Fibroblast of peridontal ligament (primary cell): ENCODE measurements around the gene EMSY.

Experiments used
- DNase-seq: peaks from one replicate; pipeline ENCODE4 v3.0.0-alpha.2; 2010; ENCODE audit errors: extremely low read depth

The EMSY gene

GRCh38 chr11:76456571-76456970 is 11.8 kb downstream of the EMSY start:
- no peak for DNase-seq

- no peak for DNase-seq
Measured at GRCh38 chr11:76459299-76459698, 14.5 kb downstream of the EMSY start.

DNA sequence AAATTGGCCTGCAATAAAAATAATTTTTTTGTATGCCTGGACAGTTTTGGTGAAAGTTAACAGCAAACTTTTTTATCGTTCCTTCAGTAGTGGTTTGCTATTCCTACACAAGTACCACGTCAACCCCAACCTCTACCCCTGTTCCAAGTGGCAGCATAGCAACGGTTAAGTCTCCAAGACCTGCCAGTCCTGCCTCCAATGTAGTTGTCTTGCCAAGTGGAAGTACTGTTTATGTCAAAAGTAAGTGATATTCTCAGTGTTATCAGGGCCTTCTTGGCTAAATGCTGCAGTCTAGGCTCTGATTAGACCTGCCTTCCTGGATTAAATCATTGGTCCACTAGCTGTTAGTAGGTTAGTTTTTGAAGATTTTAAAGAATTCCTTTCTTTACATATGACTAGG is 15.0 kb downstream of the EMSY start:
- DNase-seq = no peak

DNA sequence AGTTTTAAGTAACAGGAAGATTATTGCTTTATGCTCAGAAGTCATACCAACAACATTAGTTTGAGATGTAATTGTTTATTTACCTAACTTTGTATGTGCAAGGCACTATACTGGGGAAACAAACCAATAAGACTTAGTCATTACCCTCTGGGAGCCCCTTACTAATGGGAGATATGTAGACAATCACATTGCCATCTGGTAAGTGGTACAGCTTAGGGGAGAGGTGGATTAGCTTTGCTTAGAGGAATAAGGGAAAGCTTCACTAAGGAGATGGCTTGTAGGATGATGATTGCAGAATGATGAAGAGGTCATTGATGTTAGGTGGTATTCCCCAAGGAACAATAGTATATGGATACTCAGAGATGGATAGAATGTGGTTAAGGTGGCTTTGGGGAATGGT is 17.5 kb downstream of the EMSY start:
- DNase-seq = peak; percentile 8

GRCh38 chr11:76465701-76466100 is 20.9 kb downstream of the EMSY start:
- DNase-seq = no peak

GRCh38 chr11:76466666-76467065 is 21.8 kb downstream of the EMSY start:
- no peak for DNase-seq

DNA sequence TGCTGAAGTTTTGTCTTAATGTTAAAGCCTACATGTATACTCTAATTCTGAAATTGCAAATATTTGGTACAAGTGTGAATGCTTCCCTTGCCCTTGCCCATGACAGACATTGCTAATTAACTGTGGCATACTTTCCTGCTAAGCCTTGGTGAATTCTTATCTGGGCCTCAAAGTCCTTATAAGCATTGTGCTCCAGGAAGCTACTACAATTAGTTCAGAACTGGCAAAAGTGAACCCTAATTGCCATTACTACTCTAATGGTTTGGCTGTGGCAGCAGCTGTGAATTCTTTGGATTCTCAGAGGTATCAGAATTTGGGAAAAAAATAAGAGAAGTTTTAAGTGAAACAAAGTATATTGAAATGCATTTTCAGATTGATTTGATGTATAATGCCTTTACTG is 24.3 kb downstream of the EMSY start:
- no peak for DNase-seq

- DNase-seq = no peak
Measured at GRCh38 chr11:76471382-76471781, 26.6 kb downstream of the EMSY start.

- DNase-seq = no peak
Measured at GRCh38 chr11:76480241-76480640, 35.4 kb downstream of the EMSY start.

DNA sequence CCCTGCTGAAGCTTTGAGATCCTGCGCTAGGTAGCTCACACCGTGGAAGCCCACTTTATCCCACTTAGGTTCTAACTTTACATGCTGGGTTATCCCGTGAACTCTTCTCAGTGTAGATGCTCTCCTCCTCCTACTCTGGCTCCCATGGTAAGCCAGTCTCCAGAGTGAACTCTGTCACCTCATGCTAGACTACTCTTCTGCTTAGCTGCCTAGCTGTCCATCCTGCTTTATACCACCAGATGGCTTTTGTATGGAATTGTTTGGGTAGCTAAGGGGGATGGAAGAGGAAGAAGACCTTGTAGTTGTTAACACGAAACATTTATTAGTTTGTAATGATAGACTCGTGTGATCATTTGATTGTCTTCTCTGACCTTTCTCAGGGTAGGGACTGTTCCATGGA is 46.8 kb downstream of the EMSY start:
- no peak for DNase-seq

GRCh38 chr11:76493040-76493439 is 48.2 kb downstream of the EMSY start:
- DNase-seq = no peak

GRCh38 chr11:76493626-76494539 is 49.1 kb downstream of the EMSY start:
- no peak for DNase-seq

DNA sequence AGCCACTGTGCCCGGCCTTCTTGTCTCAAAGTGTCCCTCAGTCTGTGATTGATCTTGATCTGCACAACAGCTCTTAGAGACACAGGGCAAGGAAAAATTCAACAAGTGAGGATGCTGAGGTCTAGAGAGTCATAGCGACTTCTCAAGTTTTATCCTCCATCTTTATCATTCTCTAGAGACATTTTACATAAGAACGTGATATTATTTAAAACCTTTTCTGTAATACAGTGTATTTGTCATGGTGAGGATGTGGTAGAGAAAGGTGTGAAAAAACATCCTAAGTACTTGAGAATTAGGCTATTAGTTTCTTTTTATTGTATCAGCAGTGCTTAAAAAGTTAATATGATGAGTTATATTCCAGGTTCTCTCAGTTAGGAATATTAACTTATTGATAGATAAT is 50.2 kb downstream of the EMSY start:
- no peak for DNase-seq

GRCh38 chr11:76496174-76496573 is 51.4 kb downstream of the EMSY start:
- DNase-seq = no peak

DNA sequence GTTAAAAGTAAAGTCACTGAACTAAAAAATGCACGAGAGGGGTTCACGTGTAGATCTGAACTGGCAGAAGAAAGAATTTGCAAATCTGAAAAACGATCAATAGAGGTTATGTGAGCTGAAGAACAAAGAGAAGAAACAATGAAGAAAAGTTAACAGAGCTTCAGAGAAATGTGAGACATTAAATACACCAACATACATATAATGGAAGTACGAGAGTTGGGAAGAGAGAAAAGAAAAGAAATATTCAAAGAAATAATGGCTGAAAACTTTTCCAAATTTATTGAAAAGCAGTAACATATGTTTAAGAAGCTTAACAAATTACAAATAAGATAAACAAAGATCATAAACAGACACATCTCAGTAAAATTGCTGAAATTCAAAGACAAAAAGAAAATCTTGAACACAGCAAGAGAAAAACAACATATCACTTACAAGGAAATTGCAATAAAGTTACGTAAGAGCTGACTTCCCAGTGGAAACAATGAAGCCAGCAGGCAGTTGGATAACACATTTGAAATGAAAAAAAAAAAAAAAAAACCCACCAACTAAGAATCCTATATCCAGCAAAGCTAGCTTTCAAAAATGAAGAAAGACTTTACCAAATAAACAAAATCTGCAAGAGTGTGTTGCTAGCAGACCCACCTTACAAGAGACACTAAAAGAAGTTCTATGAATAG is 56.8 kb downstream of the EMSY start:
- no peak for DNase-seq

DNA sequence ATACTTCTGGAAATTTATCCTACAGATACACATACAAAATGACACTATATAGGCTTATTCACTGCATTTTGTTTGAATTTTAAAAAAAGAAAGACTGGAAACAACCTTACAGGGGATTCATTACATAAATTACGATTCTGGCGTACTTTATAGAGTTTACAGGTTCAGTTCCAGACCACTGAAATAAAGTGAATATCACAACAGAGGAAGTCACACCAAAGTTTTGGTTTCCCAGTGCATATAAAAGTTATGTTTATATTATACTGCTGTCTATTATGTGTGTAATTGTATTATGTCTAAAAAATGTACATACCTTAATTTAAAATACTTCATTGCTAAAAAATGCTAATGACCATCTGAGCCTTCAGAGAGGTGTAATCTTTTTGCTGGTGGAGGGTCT is 62.0 kb downstream of the EMSY start:
- DNase-seq = no peak

- DNase-seq = peak; percentile 54
Measured at GRCh38 chr11:76510060-76511047, 65.5 kb downstream of the EMSY start.

DNA sequence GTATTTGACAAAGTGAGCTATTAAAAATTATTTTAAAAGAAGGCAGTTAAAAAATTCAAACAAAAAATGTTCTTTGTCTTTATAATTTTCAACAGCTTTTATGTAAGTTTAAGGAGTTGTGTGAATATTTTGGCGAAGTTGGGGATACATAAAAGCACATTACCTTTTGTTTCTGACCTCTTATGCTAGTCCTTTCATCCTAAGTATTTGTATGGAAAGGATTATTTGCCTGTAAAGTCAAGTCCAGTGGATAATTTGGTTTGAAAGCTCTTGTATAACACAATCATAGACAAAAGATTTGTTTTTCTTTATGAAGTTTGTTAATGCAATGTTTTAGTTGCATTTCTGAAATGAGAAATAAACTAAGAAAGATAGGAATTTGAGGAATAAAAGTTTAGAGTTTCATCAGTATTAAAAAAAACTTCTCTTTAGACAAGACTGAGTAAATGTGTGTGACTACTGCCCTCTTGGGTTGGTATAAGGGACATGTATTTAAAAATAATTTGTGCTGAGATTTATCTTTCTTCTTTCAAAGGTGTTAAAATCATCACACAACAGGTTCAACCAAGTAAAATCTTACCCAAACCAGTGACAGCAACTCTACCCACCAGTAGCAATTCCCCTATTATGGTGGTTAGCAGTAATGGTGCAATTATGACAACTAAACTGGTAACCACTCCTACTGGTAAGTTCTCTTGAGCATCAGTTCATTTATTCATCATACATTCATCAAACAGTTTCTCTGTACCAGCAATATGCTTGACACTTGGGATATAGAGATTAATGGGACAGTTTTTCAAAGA is 68.2 kb downstream of the EMSY start:
- DNase-seq = peak; percentile 78

DNA sequence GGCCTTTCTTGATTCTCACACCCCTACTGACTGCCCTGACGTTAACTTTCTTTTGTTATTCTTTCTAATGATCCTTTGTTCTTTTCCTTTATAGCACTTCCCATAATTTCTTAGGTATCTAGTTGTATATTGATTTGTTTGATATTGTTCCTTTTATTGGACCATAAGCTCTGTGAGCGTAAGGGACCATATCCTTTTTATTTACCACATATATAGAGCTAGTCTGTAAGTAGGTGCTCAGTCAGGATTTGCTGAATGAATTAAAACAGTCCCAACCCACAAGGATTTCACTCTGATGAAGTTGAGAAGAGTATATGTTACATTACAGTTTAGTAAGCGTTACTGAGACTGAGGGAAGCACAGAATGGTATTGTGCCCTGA is 68.8 kb downstream of the EMSY start:
- no peak for DNase-seq

DNA sequence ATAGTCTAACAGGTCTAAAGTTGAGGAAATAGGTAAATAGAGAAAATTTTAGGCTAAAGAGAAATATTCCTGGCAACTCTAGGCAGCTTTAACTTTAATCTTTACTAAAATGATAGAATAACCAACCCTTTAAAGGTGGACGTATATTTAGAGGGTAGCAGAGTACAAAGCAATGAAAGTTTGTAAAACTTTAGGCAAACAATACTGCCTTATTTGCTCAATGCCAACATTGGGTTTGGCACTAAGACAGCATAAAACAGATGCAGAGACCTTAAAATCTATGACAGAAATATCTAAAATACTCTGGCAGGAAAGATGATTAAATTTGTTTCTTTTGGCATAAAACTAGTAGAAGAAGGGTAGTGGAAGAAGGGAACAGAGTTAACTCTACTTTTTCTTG is 70.7 kb downstream of the EMSY start:
- DNase-seq = peak; percentile 38

GRCh38 chr11:76523147-76523546 is 78.3 kb downstream of the EMSY start:
- no peak for DNase-seq
